Effector CD8-positive, alpha-beta T cell (primary cell): Measurements from ENCODE around the gene VRK3.

Experiments used
- DNase-seq: peaks from one replicate; lab custom pipeline; 2025; lab: John Stamatoyannopoulos, UW

VRK3 gene

GRCh38 chr19:49930483-49931011, 94.6 kb downstream of the VRK3 start:
- peak; percentile 12 for DNase-seq

GRCh38 chr19:49929611-49930482, 95.3 kb downstream of the VRK3 start:
- DNase-seq: peak; percentile 95

GRCh38 chr19:49929121-49929610, 96.0 kb downstream of the VRK3 start, which contains the start of the genes ATF5 and NUP62:
Gene ATF5 (plus strand): TSS chr19:49929205. CDS start chr19:49930851, 1,646 bp downstream.
Gene NUP62 (minus strand): TSS chr19:49929504. CDS start chr19:49909807, 19,697 bp downstream.
- peak; percentile 93 for DNase-seq

- no peak for DNase-seq
These were observed 97.5 kb downstream of the VRK3 start for GRCh38 chr19:49927526-49928264.

DNA sequence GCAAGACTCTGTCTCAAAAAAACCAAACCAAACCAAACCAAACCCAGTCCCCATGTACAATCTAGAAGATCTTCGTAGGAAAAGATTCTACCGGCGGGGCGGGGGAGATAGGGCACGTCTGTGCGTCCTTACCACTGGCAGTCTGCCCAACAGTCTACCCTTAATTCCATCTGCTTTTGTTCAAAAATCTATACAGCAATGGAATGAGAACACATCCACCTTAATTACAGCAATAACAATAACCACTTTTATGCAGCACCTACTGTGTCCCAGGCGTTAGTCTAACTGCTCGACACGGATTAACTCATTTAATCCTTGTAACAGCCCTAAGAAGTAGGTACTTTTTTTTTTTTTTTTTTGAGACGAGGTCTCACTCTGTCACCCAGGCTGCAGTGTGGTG, 98.7 kb downstream of the VRK3 start:
- no peak for DNase-seq
